Ovary (tissue), 9 donors: Measurements from ENCODE around the gene HPS3. TPM values are rescaled to one million over a fixed set of nuclear protein-coding genes. Genes with fewer than 3 reads are reported as not detected.
"Not testable (repeated sequence)": the region's sequence is repeated elsewhere in the genome, so short reads cannot be mapped to it uniquely, and the experiment has no call there.

Experiments used
- DNase-seq, 5 donors: peaks; one replicate each; pipeline ENCODE4 v3.0.0-alpha.2; 2019 to 2020
- H3K27ac ChIP-seq, 2 donors: fragments of 200-600 bp; one replicate each; pipeline versions ENCODE4 v1.5.1 to v1.8.0; 2019 to 2022
- H3K27me3 ChIP-seq: fragments of 200-600 bp; one replicate; pipeline ENCODE4 v1.8.0; 2022
- H3K36me3 ChIP-seq: fragments of 200-600 bp; sonication (generic); one replicate; pipeline ENCODE4 v1.5.1; 2019
- H3K4me1 ChIP-seq: one replicate; pipeline ENCODE4 v1.8.1; 2013; ENCODE audit warnings: mild to moderate bottlenecking, moderate library complexity; ENCODE audit not compliant: insufficient read depth
- H3K4me3 ChIP-seq: fragments of 200-600 bp; sonication (generic); one replicate; pipeline ENCODE4 v1.5.1; 2017
- H3K9me3 ChIP-seq, 2 donors: fragments of 200-600 bp in 1 of 2; sonication (generic) in 1 of 2; one replicate each; pipeline versions ENCODE4 v1.5.1 to v1.8.1; 2013 to 2019; ENCODE audit warnings: mild to moderate bottlenecking in 1 of 2, moderate library complexity in 1 of 2
- EP300 ChIP-seq: sonication (generic); formaldehyde crosslinking; IDR thresholded peaks from one replicate; pipeline ENCODE4 v1.6.1; 2017; ENCODE audit warnings: antibody characterized with exemption
- POLR2A ChIP-seq: fragments of 450-650 bp; IDR thresholded peaks from one replicate; pipeline ENCODE4 v1.6.1; 2017; ENCODE audit warnings: antibody characterized with exemption, mild to moderate bottlenecking, moderate library complexity
- WGBS, 3 donors: extraction: QIAGEN DNeasy Blood & Tissue Kit in 1 of 3; methylation state at CpG; one replicate each; pipeline versions ENCODE4 v1.1.5 to v1.1.7; 2013 to 2017; 5-methylcytosine and 5-hydroxymethylcytosine counted together
- intact Hi-C, 4 donors: fragments of 100-400 bp; cut with DNase I; formaldehyde crosslinking; loops; one replicate each; pipeline versions ENCODE4 v1.11.0 to v1.15.1; 2022 to 2023
- polyA plus RNA-seq, 2 donors: library from polyadenylated mRNA; stranded (reverse); fragments of 200-250 nt in 1 of 2; fragments of 350-450 nt in 1 of 2; fragmentation: Illumina TruSeq in 1 of 2; extraction: RNeasy Lipid Tissue Mini Kit (QIAGEN cat#74804) in 1 of 2; gene quantifications; one replicate each; pipeline ENCODE4 v1.2.3, GENCODE V29; 2013 to 2014
- total RNA-seq, 7 donors: library from RNA; depleted of rRNA in 2 of 7; stranded (reverse); fragments of >200 nt in 2 of 7; fragmentation: NEBNext Ultra II Directional in 3 of 7; extraction: Animal tissue kit (Norgen Biotek cat#: 25700) in 3 of 7; gene quantifications; one replicate each; pipeline versions ENCODE4 v1.1.0 to v1.2.4, GENCODE V29; 2016 to 2023
- TF ChIP-seq, protein P1 (sequence below), 3 donors: fragments of 450-650 bp in 2 of 3; fragments of 200-600 bp in 1 of 3; IDR thresholded peaks; one replicate each; pipeline versions ENCODE4 v1.5.1 to v1.8.0; 2016 to 2022; ENCODE audit warnings: antibody characterized with exemption in 3 of 3, mild to moderate bottlenecking in 1 of 3
- donor health status: DM: no; HTN: no; CAD: no; lungs with moderate emphysema.
- donor health status: DM: no; HTN: no; CAD: no.
- donor health status: Bipolar disorder and iron deficiency.
- donor health status: DM: yes; HTN: yes; CAD: no.
- donor health status: DM: no; HTN: no; CAD: no.
- donor health status: DM: yes; HTN: yes; CAD: no.

The HPS3 gene
- total and polyA plus RNA-seq, 9 donors: 11.4 to 25.2 (median 17.5) TPM

DNA sequence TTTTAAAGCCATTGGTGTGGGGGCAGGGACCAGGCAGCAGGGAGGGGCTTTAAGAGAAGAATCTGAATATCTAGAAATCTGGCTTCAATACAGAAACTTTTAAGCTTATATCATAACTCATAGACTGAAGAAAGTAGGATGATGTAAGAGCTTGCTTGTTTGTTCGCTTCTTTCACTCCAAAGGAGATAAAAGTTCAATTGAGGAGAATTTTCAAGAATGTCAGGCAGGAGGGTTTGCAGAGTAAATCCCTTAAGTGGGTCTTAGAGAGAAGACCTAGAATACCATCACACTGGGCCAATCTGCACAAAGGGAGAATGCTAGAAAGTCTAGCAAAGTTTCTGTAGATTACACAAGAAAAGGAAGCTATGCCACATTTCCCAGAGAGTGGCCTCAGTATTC is 39.0 kb upstream of the HPS3 start:
- WGBS, 3 donors: 90 to 96% (median 93%) methylated on average over 1 of the region's 1 CpG
- intact Hi-C loops: no loop called here
- Histone ChIP-seq H3K4me1 (no peaks in the 10 kb centered on the region), H3K9me3 (no peaks in the 10 kb centered on the region), H3K27ac (no peak overlapping the region), H3K27me3 (no peaks in the 10 kb centered on the region), H3K4me3 (no peak overlapping the region), H3K36me3 (no peaks in the 10 kb centered on the region)
- DNase-seq: no peak
- TF ChIP-seq, protein P1, sequence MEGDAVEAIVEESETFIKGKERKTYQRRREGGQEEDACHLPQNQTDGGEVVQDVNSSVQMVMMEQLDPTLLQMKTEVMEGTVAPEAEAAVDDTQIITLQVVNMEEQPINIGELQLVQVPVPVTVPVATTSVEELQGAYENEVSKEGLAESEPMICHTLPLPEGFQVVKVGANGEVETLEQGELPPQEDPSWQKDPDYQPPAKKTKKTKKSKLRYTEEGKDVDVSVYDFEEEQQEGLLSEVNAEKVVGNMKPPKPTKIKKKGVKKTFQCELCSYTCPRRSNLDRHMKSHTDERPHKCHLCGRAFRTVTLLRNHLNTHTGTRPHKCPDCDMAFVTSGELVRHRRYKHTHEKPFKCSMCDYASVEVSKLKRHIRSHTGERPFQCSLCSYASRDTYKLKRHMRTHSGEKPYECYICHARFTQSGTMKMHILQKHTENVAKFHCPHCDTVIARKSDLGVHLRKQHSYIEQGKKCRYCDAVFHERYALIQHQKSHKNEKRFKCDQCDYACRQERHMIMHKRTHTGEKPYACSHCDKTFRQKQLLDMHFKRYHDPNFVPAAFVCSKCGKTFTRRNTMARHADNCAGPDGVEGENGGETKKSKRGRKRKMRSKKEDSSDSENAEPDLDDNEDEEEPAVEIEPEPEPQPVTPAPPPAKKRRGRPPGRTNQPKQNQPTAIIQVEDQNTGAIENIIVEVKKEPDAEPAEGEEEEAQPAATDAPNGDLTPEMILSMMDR (IDR thresholded peaks at IDR 0.05): no peak
- TF ChIP-seq EP300 (no peak), POLR2A (no peak)

GRCh38 chr3:149090907-149091306 is 38.5 kb upstream of the HPS3 start:
- Histone ChIP-seq H3K36me3 (no peaks in the 10 kb centered on the region), H3K27me3 (no peaks in the 10 kb centered on the region), H3K4me1 (no peaks in the 10 kb centered on the region), H3K27ac (no peak overlapping the region), H3K9me3 (no peaks in the 10 kb centered on the region), H3K4me3 (no peak overlapping the region)
- DNase-seq: no peak
- intact Hi-C loops: no loop called here
- TF ChIP-seq, protein P1 (IDR thresholded peaks at IDR 0.05): no peak
- no peak for TF ChIP-seq EP300
- TF ChIP-seq POLR2A: no peak
- 88 to 90% (median 89%) methylated on average over 3 of the region's 3 CpGs for WGBS, 3 donors

GRCh38 chr3:149091983-149092382 is 37.5 kb upstream of the HPS3 start:
- no peak for DNase-seq
- no peaks in the 10 kb centered on the region for H3K27me3 ChIP-seq
- no peak overlapping the region for H3K4me3 ChIP-seq
- H3K9me3 ChIP-seq: no peaks in the 10 kb centered on the region
- no peaks in the 10 kb centered on the region for H3K36me3 ChIP-seq
- 41 to 64% (median 51%) methylated on average over 4 of the region's 4 CpGs for WGBS, 3 donors
- no peak overlapping the region for H3K27ac ChIP-seq
- H3K4me1 ChIP-seq: no peaks in the 10 kb centered on the region
- TF ChIP-seq, protein P1 (IDR thresholded peaks at IDR 0.05): no peak
- TF ChIP-seq POLR2A: no peak
- TF ChIP-seq EP300: no peak
- intact Hi-C loops: no loop called here

DNA sequence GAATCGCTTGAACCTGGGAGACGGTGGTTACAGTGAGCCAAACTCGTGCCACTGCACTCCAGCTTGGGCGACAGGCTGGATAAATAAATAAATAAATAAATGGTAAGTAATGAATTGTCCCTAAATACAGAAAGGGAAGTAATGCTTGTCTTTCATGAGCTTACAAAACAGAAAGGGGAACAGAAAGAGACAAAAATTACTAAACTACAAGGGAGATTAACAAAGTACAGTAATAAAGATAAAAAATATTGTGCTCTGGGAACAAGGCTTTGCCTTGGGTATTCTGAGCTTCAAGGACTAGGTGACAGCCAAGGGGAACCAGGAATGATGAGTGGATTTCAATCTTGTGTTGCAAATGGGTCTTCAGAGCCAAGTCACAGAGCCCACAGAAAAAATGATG is 34.0 kb upstream of the HPS3 start:
- no peak for DNase-seq
- Histone ChIP-seq H3K27me3 (no peaks in the 10 kb centered on the region), H3K36me3 (no peaks in the 10 kb centered on the region), H3K4me1 (no peaks in the 10 kb centered on the region), H3K27ac (no peak overlapping the region), H3K4me3 (no peak overlapping the region), H3K9me3 (peaks cover 0 to 3% of the 10 kb centered on the region in 2 donors)
- WGBS, 3 donors: 93 to 96% (median 94%) methylated on average over 4 of the region's 4 CpGs
- TF ChIP-seq, protein P1 (IDR thresholded peaks at IDR 0.05): no peak
- intact Hi-C loops: no loop called here

DNA sequence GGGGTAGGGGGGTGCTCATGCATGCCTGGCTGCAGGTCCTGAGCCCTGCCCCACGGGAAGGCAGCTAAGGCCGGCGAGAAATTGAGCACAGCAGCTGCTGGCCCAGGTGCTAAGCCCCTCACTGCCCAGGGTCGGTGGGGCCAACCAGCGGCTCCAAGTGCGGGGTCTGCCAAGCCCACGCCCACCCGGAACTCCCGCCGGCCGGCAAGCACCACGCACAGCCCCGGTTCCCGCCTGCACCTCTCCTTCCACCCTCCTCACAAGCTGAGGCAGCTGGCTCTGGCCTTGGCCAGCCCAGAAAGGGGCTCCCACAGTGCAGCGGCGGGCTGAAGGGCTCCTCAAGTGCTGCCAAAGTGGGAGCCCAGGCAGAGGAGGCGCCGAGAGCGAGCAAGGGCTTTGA is 31.5 kb upstream of the HPS3 start:
- intact Hi-C loops: not testable (repeated sequence)

More for the DNA sequence above, 31.5 kb upstream of the HPS3 start:
- not testable (repeated sequence) for H3K27ac ChIP-seq, H3K4me3 ChIP-seq, H3K36me3 ChIP-seq, H3K4me1 ChIP-seq, H3K27me3 ChIP-seq, H3K9me3 ChIP-seq, DNase-seq
- 94 to 95% (median 94%) methylated on average over 19 of the region's 19 CpGs for WGBS, 3 donors
